Stimulated activated CD4-positive, alpha-beta T cell treated with anti-CD3 and anti-CD28 coated beads, TNF-alpha, amount 100 ng/mL, for 48 hours (primary cell): Measurements from ENCODE around the gene GPD1.
A peak's percentile ranks its signal among the peaks of the same experiment; 100 is the strongest.

Experiments
- DNase-seq, 3 donors: peaks; one replicate each; pipeline ENCODE4 v3.0.0-alpha.2; 2020; ENCODE audit warnings: low read depth in 3 of 3

Gene GPD1

GRCh38 chr12:50101663-50102062, 2.1 kb upstream of the GPD1 start:
- DNase-seq = no peak

- DNase-seq = no peak
Measured at GRCh38 chr12:50102131-50102531, 1.7 kb upstream of the GPD1 start.

- DNase-seq = no peak
Measured at GRCh38 chr12:50102646-50103309, 1.0 kb upstream of the GPD1 start.

- DNase-seq = no peak
Measured at GRCh38 chr12:50103351-50103750, 457 bp upstream of the GPD1 start.

GRCh38 chr12:50104417-50105366, 884 bp downstream of the GPD1 start:
- no peak for DNase-seq

GRCh38 chr12:50105913-50106450, 2.2 kb downstream of the GPD1 start:
- no peak for DNase-seq

GRCh38 chr12:50106907-50107306, 3.1 kb downstream of the GPD1 start:
- no peak for DNase-seq

GRCh38 chr12:50107416-50108268, 3.8 kb downstream of the GPD1 start:
- DNase-seq = no peak

GRCh38 chr12:50109319-50109718, 5.5 kb downstream of the GPD1 start:
- no peak for DNase-seq

- DNase-seq = no peak
Measured at GRCh38 chr12:50110127-50110761, 6.4 kb downstream of the GPD1 start.

GRCh38 chr12:50110762-50111351, 7.0 kb downstream of the GPD1 start:
- no peak for DNase-seq

GRCh38 chr12:50111395-50111692, 7.5 kb downstream of the GPD1 start:
- no peak for DNase-seq

- DNase-seq = peak; percentile 96 to 99 (median 98)
Measured at GRCh38 chr12:50111693-50112455, 8.1 kb downstream of the GPD1 start, which contains the start of gene COX14. Gene COX14, plus strand, starts transcription at chr12:50112236. Its CDS starts 7,808 bp downstream, at chr12:50120044.

- DNase-seq = peak in 1 of 3 donors; percentile 27
Measured at GRCh38 chr12:50112456-50113218, 8.8 kb downstream of the GPD1 start.

- no peak for DNase-seq
Measured at GRCh38 chr12:50117057-50117622, 13.3 kb downstream of the GPD1 start.

- no peak for DNase-seq
Measured at GRCh38 chr12:50119387-50119786, 15.6 kb downstream of the GPD1 start.

GRCh38 chr12:50120521-50120920, 16.7 kb downstream of the GPD1 start:
- no peak for DNase-seq

GRCh38 chr12:50120953-50121352, 17.1 kb downstream of the GPD1 start:
- DNase-seq = no peak

- DNase-seq = no peak
Measured at GRCh38 chr12:50121641-50122040, 17.8 kb downstream of the GPD1 start.
